K562 (cell line): ENCODE results near the gene HCRT.

Experiments used
- FOSL1 ChIP-seq: fragments of 200-800 bp; sonication (Bioruptor generic); conservative IDR thresholded peaks from 2 replicates; pipeline ENCODE4 v1.6.1; 2016; ENCODE audit warnings: missing genetic modification characterization, missing compliant biosample characterization
- FOXJ3 ChIP-seq: sonication (generic); formaldehyde crosslinking; IDR thresholded peaks from 2 replicates; pipeline ENCODE4 v1.4.0; 2020; ENCODE audit warnings: mild to moderate bottlenecking, missing genetic modification reagents
- NONO ChIP-seq, 2 experiments: fragments of 200-400 bp in 1 of 2; fragments of 450-650 bp in 1 of 2; formaldehyde crosslinking in 1 of 2; IDR thresholded peaks; 2 replicates each; pipeline ENCODE4 v1.6.1; 2017; ENCODE audit warnings: low read depth in 2 of 2, mild to moderate bottlenecking in 2 of 2, moderate library complexity in 2 of 2, low read length in 1 of 2
- POLR2A ChIP-seq: fragments of 450-650 bp; conservative IDR thresholded peaks from 2 replicates; pipeline ENCODE4 v1.6.1; 2016
- POLR2AphosphoS5 ChIP-seq: IDR thresholded peaks from 2 replicates; pipeline ENCODE4 v1.6.1; 2011; ENCODE audit warnings: mild to moderate bottlenecking, low read depth, low read length, moderate library complexity; ENCODE audit not compliant: control insufficient read depth, insufficient read depth
- STAT6 ChIP-seq: sonication (generic); formaldehyde crosslinking; IDR thresholded peaks from 2 replicates; pipeline ENCODE4 v1.8.1; 2023; ENCODE audit warnings: mild to moderate bottlenecking, missing genetic modification reagents
- XRCC3 ChIP-seq: fragments of 450-650 bp; IDR thresholded peaks from 2 replicates; pipeline ENCODE4 v1.6.1; 2017; ENCODE audit warnings: mild to moderate bottlenecking, moderate library complexity
- ZBTB40 ChIP-seq, 2 experiments: fragments of 450-650 bp in 1 of 2; sonication (generic) in 1 of 2; formaldehyde crosslinking in 1 of 2; IDR thresholded peaks; 2 replicates each; pipeline versions ENCODE4 v1.7.1 to v1.9.0; 2016 to 2022; ENCODE audit warnings: inconsistent platforms in 1 of 2, mild to moderate bottlenecking in 1 of 2, missing genetic modification reagents in 1 of 2
- ZNF354B ChIP-seq: fragments of 250-450 bp; sonication (Bioruptor Pico); IDR thresholded peaks from 2 replicates; pipeline ENCODE4 v1.4.0; 2020
- ZNF449 ChIP-seq: fragments of 250-450 bp; sonication (Bioruptor Pico); IDR thresholded peaks from 2 replicates; pipeline ENCODE4 v1.8.0; 2022; ENCODE audit warnings: moderate library complexity, mild to moderate bottlenecking, inconsistent platforms
- TF ChIP-seq, protein P1 (sequence below): fragments of 250-450 bp; sonication (Bioruptor Pico); IDR thresholded peaks from 2 replicates; pipeline ENCODE4 v1.5.0; 2022; ENCODE audit warnings: mild to moderate bottlenecking

- TF ChIP-seq ZBTB40 (IDR thresholded peaks at IDR 0.05) (no peak), ZBTB40 (CRISPR knock-in tag; IDR thresholded peaks at IDR 0.05) (no peak), FOSL1 (tag) (no peak), ZNF449 (no peak), FOXJ3 (CRISPR knock-in tag) (no peak), POLR2AphosphoS5 (no peak), POLR2A (no peak), NONO (IDR thresholded peaks at IDR 0.05; ENCODE audit: low read depth in 2 of 2, low read length in 1 of 2) (no peak), XRCC3 (no peak), STAT6 (CRISPR knock-in tag) (no peak), ZNF354B (no peak)
- TF ChIP-seq, protein P1, sequence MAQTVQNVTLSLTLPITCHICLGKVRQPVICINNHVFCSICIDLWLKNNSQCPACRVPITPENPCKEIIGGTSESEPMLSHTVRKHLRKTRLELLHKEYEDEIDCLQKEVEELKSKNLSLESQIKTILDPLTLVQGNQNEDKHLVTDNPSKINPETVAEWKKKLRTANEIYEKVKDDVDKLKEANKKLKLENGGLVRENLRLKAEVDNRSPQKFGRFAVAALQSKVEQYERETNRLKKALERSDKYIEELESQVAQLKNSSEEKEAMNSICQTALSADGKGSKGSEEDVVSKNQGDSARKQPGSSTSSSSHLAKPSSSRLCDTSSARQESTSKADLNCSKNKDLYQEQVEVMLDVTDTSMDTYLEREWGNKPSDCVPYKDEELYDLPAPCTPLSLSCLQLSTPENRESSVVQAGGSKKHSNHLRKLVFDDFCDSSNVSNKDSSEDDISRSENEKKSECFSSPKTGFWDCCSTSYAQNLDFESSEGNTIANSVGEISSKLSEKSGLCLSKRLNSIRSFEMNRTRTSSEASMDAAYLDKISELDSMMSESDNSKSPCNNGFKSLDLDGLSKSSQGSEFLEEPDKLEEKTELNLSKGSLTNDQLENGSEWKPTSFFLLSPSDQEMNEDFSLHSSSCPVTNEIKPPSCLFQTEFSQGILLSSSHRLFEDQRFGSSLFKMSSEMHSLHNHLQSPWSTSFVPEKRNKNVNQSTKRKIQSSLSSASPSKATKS (CRISPR knock-in tag): no peak
Measured at GRCh38 chr17:42167807-42168206, 17.4 kb downstream of the HCRT start.
